ENCODE data around the gene ABTB2. TPM values are rescaled to one million over a fixed set of nuclear protein-coding genes. Genes with fewer than 3 reads are reported as not detected.

ABTB2 gene
- total and polyA plus RNA-seq, 10 of the 15 experiments (the other 5 are each of a cell fraction or from before 2014, with no cell fraction given), result 0.13 to 2.1 (median 0.72) TPM

DNA sequence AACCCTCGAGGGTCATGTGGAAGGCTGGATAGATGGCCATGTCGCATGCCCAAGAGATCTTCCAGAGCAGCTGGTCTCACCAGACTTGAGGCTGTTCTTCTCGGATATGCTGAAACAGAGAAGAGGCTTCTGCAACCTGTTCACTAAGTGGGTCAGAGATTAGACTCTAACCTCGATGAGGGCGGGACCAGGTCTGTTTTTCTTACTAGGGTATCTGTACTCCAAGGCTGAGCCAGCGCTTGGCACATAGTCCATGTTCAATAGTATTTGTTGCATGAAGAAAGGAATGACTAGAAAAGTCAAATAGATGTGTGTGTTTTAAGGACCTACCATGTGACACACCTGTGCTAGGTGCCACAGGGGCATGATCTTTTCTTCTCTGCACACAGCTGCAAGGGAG lies 43.6 kb downstream of the ABTB2 start:
- RAD21 ChIA-PET (ENCODE audit: unreplicated experiment), result no interaction called here
- SMC1A ChIA-PET (ENCODE audit: uncharacterized antibody, unreplicated experiment), result no interaction called here

More for the DNA sequence above, 43.6 kb downstream of the ABTB2 start:
- Histone ChIP-seq H3K27ac (ENCODE audit: control insufficient read depth, insufficient read depth) (no peak overlapping the region), H3K27me3 (replicated peaks in 1 of 2; ENCODE audit: control insufficient read depth in 2 of 2, insufficient read depth in 2 of 2, low read length in 1 of 2) (no peaks in the 10 kb centered on the region), H3K4me2 (ENCODE audit: control insufficient read depth, insufficient read depth) (no peak overlapping the region), H3K4me3 (no peak overlapping the region), H3K9me3 (replicated peaks; ENCODE audit: control insufficient read depth, insufficient read depth, low read length) (no peaks in the 10 kb centered on the region), H3K79me2 (ENCODE audit: control insufficient read depth, insufficient read depth, low read length) (no peaks in the 10 kb centered on the region), H3K9ac (ENCODE audit: control insufficient read depth, insufficient read depth, low read length) (no peak overlapping the region), H4K20me1 (ENCODE audit: control insufficient read depth, insufficient read depth) (no peaks in the 10 kb centered on the region), H3K4me1 (ENCODE audit: control insufficient read depth, insufficient read depth, low read length) (peaks cover 15% of the 10 kb centered on the region; the same call in 1 of the 2 replicates), H2AFZ (ENCODE audit: control insufficient read depth, low read depth, low read length) (no peak overlapping the region), H3K36me3 (ENCODE audit: control insufficient read depth in 2 of 2, insufficient read depth in 2 of 2, low read length in 1 of 2) (no peaks in the 10 kb centered on the region)
- 65% methylated on average over 6 of the region's 6 CpGs for WGBS (ENCODE audit: insufficient coverage, insufficient replicate concordance, low lambda C conversion rate, missing lambda C conversion rate)
- BruUV-seq (replicated peaks), result no TSS peak
- ChIA-PET POLR2A (no interaction called here), CTCF (interaction anchor here (1.1 to 2.3 kb wide), 2 partner anchors 9 to 13 kb away, joined by 3 to 7 read pairs; no protein-coding TSS in a partner anchor)
- DNase-seq (ENCODE audit: low read depth, low spot score) (no peak), ATAC-seq (no peak), FAIRE-seq (no peak)
- intact Hi-C loops (cut with micrococcal nuclease; ENCODE audit: unreplicated experiment), result no loop called here
- no peak for TF ChIP-seq STAT1 (conservative IDR thresholded peaks at IDR 0.05)
- TF ChIP-seq RAD51 (IDR thresholded peaks at IDR 0.05), result no peak
- TF ChIP-seq TAF1 (IDR thresholded peaks at IDR 0.05; ENCODE audit: borderline replicate concordance, low read depth, low read length), result no peak
- TF ChIP-seq, protein P1, sequence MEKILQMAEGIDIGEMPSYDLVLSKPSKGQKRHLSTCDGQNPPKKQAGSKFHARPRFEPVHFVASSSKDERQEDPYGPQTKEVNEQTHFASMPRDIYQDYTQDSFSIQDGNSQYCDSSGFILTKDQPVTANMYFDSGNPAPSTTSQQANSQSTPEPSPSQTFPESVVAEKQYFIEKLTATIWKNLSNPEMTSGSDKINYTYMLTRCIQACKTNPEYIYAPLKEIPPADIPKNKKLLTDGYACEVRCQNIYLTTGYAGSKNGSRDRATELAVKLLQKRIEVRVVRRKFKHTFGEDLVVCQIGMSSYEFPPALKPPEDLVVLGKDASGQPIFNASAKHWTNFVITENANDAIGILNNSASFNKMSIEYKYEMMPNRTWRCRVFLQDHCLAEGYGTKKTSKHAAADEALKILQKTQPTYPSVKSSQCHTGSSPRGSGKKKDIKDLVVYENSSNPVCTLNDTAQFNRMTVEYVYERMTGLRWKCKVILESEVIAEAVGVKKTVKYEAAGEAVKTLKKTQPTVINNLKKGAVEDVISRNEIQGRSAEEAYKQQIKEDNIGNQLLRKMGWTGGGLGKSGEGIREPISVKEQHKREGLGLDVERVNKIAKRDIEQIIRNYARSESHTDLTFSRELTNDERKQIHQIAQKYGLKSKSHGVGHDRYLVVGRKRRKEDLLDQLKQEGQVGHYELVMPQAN (conservative IDR thresholded peaks at IDR 0.05), result no peak
- no peak for TF ChIP-seq WRNIP1 (IDR thresholded peaks at IDR 0.05; ENCODE audit: borderline replicate concordance, low read depth, low read length)
- no peak for TF ChIP-seq IRF5 (IDR thresholded peaks at IDR 0.05; ENCODE audit: borderline replicate concordance)
- no peak for TF ChIP-seq MYC (IDR thresholded peaks at IDR 0.05; ENCODE audit: insufficient read depth, insufficient read length, insufficient replicate concordance, low read length, severe bottlenecking)
- TF ChIP-seq BACH1 (IDR thresholded peaks at IDR 0.05; ENCODE audit: borderline replicate concordance), result no peak
- no peak for TF ChIP-seq PAX5 (IDR thresholded peaks at IDR 0.05; ENCODE audit: borderline replicate concordance, low read depth, low read length)
- TF ChIP-seq FOXK2 (IDR thresholded peaks at IDR 0.05), result no peak
- in situ Hi-C loops (cut with MboI), result no loop called here
